GM23248 (cell line): Measurements from ENCODE around the gene PKP3. TPM values are rescaled to one million over a fixed set of nuclear protein-coding genes. Genes with fewer than 3 reads are reported as not detected.
"Not testable (repeated sequence)": the region's sequence is repeated elsewhere in the genome, so short reads cannot be mapped to it uniquely, and the experiment has no call there.

Source experiments
- DNase-seq: peaks from one replicate; pipeline ENCODE4 v3.0.0-alpha.2; 2015
- H2AFZ ChIP-seq: fragments of 200-600 bp; sonication (generic); 2 replicates; pipeline ENCODE4 v1.6.1; 2016; ENCODE audit warnings: antibody characterized with exemption
- H3F3A ChIP-seq: fragments of 200-600 bp; sonication (generic); 2 replicates; pipeline ENCODE4 v1.6.1; 2016; ENCODE audit warnings: mild to moderate bottlenecking, antibody characterized with exemption, mixed run types; ENCODE audit not compliant: insufficient read depth
- H3K27ac ChIP-seq: fragments of 200-600 bp; sonication (generic); 2 replicates; pipeline ENCODE4 v1.5.1; 2016; ENCODE audit warnings: mild to moderate bottlenecking
- H3K27me3 ChIP-seq: fragments of 200-600 bp; sonication (generic); replicated peaks from 2 replicates; pipeline ENCODE4 v1.6.1; 2016; ENCODE audit warnings: mild to moderate bottlenecking; ENCODE audit not compliant: insufficient read depth
- H3K36me3 ChIP-seq: fragments of 200-600 bp; sonication (generic); 2 replicates; pipeline ENCODE4 v1.6.1; 2016; ENCODE audit warnings: low read depth, mild to moderate bottlenecking
- H3K4me1 ChIP-seq: fragments of 200-600 bp; sonication (generic); 2 replicates; pipeline ENCODE4 v1.6.1; 2016; ENCODE audit warnings: mild to moderate bottlenecking; ENCODE audit not compliant: insufficient read depth
- H3K4me2 ChIP-seq: fragments of 200-600 bp; sonication (generic); one replicate; pipeline ENCODE4 v1.6.1; 2016; ENCODE audit warnings: mild to moderate bottlenecking; ENCODE audit not compliant: unreplicated experiment
- H3K4me3 ChIP-seq: fragments of 200-600 bp; sonication (generic); 2 replicates; pipeline ENCODE4 v1.5.1; 2016; ENCODE audit warnings: mild to moderate bottlenecking
- H3K79me2 ChIP-seq: fragments of 200-600 bp; sonication (generic); 2 replicates; pipeline ENCODE4 v1.6.1; 2016; ENCODE audit warnings: mild to moderate bottlenecking; ENCODE audit not compliant: insufficient read depth
- H3K9ac ChIP-seq: fragments of 200-600 bp; sonication (generic); 2 replicates; pipeline ENCODE4 v1.6.1; 2016; ENCODE audit warnings: mild to moderate bottlenecking
- H3K9me2 ChIP-seq: fragments of 200-600 bp; sonication (generic); 2 replicates; pipeline ENCODE4 v1.6.1; 2016; ENCODE audit warnings: mixed run types, mild to moderate bottlenecking, moderate library complexity; ENCODE audit not compliant: insufficient read depth
- H3K9me3 ChIP-seq: fragments of 200-600 bp; sonication (generic); one replicate; pipeline ENCODE4 v1.6.1; 2017; ENCODE audit warnings: low read depth
- H4K20me1 ChIP-seq: fragments of 200-600 bp; sonication (generic); 2 replicates; pipeline ENCODE4 v1.6.0; 2016; ENCODE audit not compliant: insufficient read depth
- EZH2 ChIP-seq: fragments of 200-600 bp; sonication (generic); IDR thresholded peaks from 2 replicates; pipeline ENCODE4 v1.6.1; 2018; ENCODE audit warnings: antibody characterized with exemption, mild to moderate bottlenecking; ENCODE audit not compliant: insufficient read depth, poor library complexity, severe bottlenecking
- EZH2phosphoT487 ChIP-seq: fragments of 200-600 bp; sonication (generic); IDR thresholded peaks from 2 replicates; pipeline ENCODE4 v1.6.1; 2018; ENCODE audit warnings: antibody characterized with exemption, moderate library complexity, mild to moderate bottlenecking, low read depth; ENCODE audit not compliant: insufficient read depth
- WGBS, 2 experiments: methylation state at CpG; one replicate each; pipeline ENCODE4 v1.1.6; 2015 to 2017; ENCODE audit warnings: low lambda C conversion rate in 2 of 2, low coverage in 1 of 2; ENCODE audit errors: missing lambda C conversion rate in 2 of 2; 5-methylcytosine and 5-hydroxymethylcytosine counted together
- in situ Hi-C: fragments of 300-500 bp; cut with MboI; formaldehyde crosslinking; loops from 2 replicates; pipeline ENCODE4 v1.15.0; 2020
- polyA plus RNA-seq: library from polyadenylated mRNA; unstranded; fragments of >200 nt; fragmentation: Nextera tagmentation; extraction: Ambion mirVana; gene quantifications from 2 replicates; pipeline ENCODE4 v1.2.1, GENCODE V29; 2016
- total RNA-seq: library from RNA; depleted of rRNA; stranded (reverse); fragments of >200 nt; shearing (Covaris generic); gene quantifications from 2 replicates; pipeline ENCODE4 v1.2.3, GENCODE V29; 2014

PKP3 gene
- total and polyA plus RNA-seq, 2 experiments from 2014 or later, result 1.2 to 2.2 TPM

- in situ Hi-C loops, result no loop called here
- TF ChIP-seq EZH2 (no peak), EZH2phosphoT487 (no peak)
- 77% methylated on average over 16 to 17 of the region's 17 CpGs for WGBS, 2 experiments
- Histone ChIP-seq H3K36me3 (no peaks in the 10 kb centered on the region), H3K4me1 (no peaks in the 10 kb centered on the region), H3K27me3 (no peaks in the 10 kb centered on the region), H3K27ac (no peak overlapping the region), H3K9ac (no peak overlapping the region), H3K4me2 (no peak overlapping the region), H3F3A (no peaks in the 10 kb centered on the region), H4K20me1 (no peaks in the 10 kb centered on the region), H3K9me3 (no peaks in the 10 kb centered on the region), H3K79me2 (no peaks in the 10 kb centered on the region), H3K4me3 (no peak overlapping the region), H2AFZ (no peak overlapping the region), H3K9me2 (no peaks in the 10 kb centered on the region)
- DNase-seq, result no peak
Observed at GRCh38 chr11:433111-433510, 39.1 kb downstream of the PKP3 start.

- TF ChIP-seq EZH2phosphoT487 (no peak), EZH2 (no peak)
- in situ Hi-C loops, result no loop called here
Observed at GRCh38 chr11:433641-434040, 39.6 kb downstream of the PKP3 start.

GRCh38 chr11:434496-434895, 40.5 kb downstream of the PKP3 start:
- no peaks in the 10 kb centered on the region for H4K20me1 ChIP-seq
- no peak for DNase-seq
- in situ Hi-C loops, result no loop called here
- no peak for TF ChIP-seq EZH2phosphoT487
- TF ChIP-seq EZH2, result no peak
- H3K79me2 ChIP-seq, result no peaks in the 10 kb centered on the region
- no peaks in the 10 kb centered on the region for H3K27me3 ChIP-seq
- H3K4me2 ChIP-seq, result no peak overlapping the region
- 64 to 73% methylated on average over 13 to 15 of the region's 16 CpGs for WGBS, 2 experiments
- H2AFZ ChIP-seq, result no peak overlapping the region
- H3F3A ChIP-seq, result no peaks in the 10 kb centered on the region
- H3K9me3 ChIP-seq, result no peaks in the 10 kb centered on the region
- no peaks in the 10 kb centered on the region for H3K36me3 ChIP-seq
- H3K4me3 ChIP-seq, result no peak overlapping the region
- H3K4me1 ChIP-seq, result no peaks in the 10 kb centered on the region
- H3K27ac ChIP-seq, result no peak overlapping the region
- no peak overlapping the region for H3K9ac ChIP-seq
- H3K9me2 ChIP-seq, result no peaks in the 10 kb centered on the region

More at GRCh38 chr11:433641-434040, 39.6 kb downstream of the PKP3 start:
- no peak overlapping the region for H3K27ac ChIP-seq
- no peaks in the 10 kb centered on the region for H3K4me1 ChIP-seq
- WGBS, 2 experiments, result 54 to 65% methylated on average over 12 to 20 of the region's 20 CpGs
- no peaks in the 10 kb centered on the region for H3K9me3 ChIP-seq
- H3K9me2 ChIP-seq, result no peaks in the 10 kb centered on the region
- H3K79me2 ChIP-seq, result no peaks in the 10 kb centered on the region
- H3K4me3 ChIP-seq, result no peak overlapping the region
- H3K36me3 ChIP-seq, result no peaks in the 10 kb centered on the region
- no peak overlapping the region for H2AFZ ChIP-seq
- H4K20me1 ChIP-seq, result no peaks in the 10 kb centered on the region
- H3K27me3 ChIP-seq, result no peaks in the 10 kb centered on the region
- no peak overlapping the region for H3K4me2 ChIP-seq
- no peaks in the 10 kb centered on the region for H3F3A ChIP-seq
- H3K9ac ChIP-seq, result no peak overlapping the region
- DNase-seq, result no peak

GRCh38 chr11:434999-435740, 41.2 kb downstream of the PKP3 start:
- DNase-seq, H3K79me2 ChIP-seq, H3K4me2 ChIP-seq, H3K4me1 ChIP-seq, H3F3A ChIP-seq, H4K20me1 ChIP-seq, H2AFZ ChIP-seq, H3K9me3 ChIP-seq, H3K9ac ChIP-seq, H3K4me3 ChIP-seq, H3K36me3 ChIP-seq, H3K9me2 ChIP-seq, H3K27me3 ChIP-seq, H3K27ac ChIP-seq, in situ Hi-C loops: not testable (repeated sequence)
- WGBS, 2 experiments, result 93 to 100% methylated on average over 1 of the region's 1 CpG
